WI38 (cell line): ENCODE data around the gene DNAJC1.

Experiments
- H3K4me3 ChIP-seq: 2 replicates; pipeline ENCODE4 v1.5.1; 2011; ENCODE audit warnings: low read depth, mild to moderate bottlenecking, control low read depth, low read length
- CTCF ChIP-seq: IDR thresholded peaks from 2 replicates; pipeline ENCODE4 v1.5.1; 2012; ENCODE audit warnings: low read depth, mild to moderate bottlenecking, control low read depth, low read length

The DNAJC1 gene

GRCh38 chr10:21758239-21758638 is 245.3 kb downstream of the DNAJC1 start:
- TF ChIP-seq CTCF, result no peak
- no peak overlapping the region for H3K4me3 ChIP-seq

GRCh38 chr10:21757185-21757901 is 246.2 kb downstream of the DNAJC1 start:
- H3K4me3 ChIP-seq, result no peak overlapping the region
- no peak for TF ChIP-seq CTCF

- TF ChIP-seq CTCF, result no peak
- H3K4me3 ChIP-seq, result no peak overlapping the region
Observed at GRCh38 chr10:21756707-21757106, 246.8 kb downstream of the DNAJC1 start.

GRCh38 chr10:21754410-21755011 is 249.0 kb downstream of the DNAJC1 start:
- TF ChIP-seq CTCF, result no peak
- no peak overlapping the region for H3K4me3 ChIP-seq

- H3K4me3 ChIP-seq, result no peak overlapping the region
- TF ChIP-seq CTCF, result no peak
Observed at GRCh38 chr10:21753497-21754270, 249.8 kb downstream of the DNAJC1 start.

- TF ChIP-seq CTCF, result no peak
- no peak overlapping the region for H3K4me3 ChIP-seq
Observed at GRCh38 chr10:21751341-21752310, 251.9 kb downstream of the DNAJC1 start.
